AG10803 (cell line): Measurements from ENCODE around the gene FMOD.
"Not testable (repeated sequence)": the region's sequence is repeated elsewhere in the genome, so short reads cannot be mapped to it uniquely, and the experiment has no call there.

Experiments used
- DNase-seq: peaks from one replicate; pipeline ENCODE4 v3.0.0; 2010; ENCODE audit warnings: low read depth
- H3K4me3 ChIP-seq: 2 replicates; pipeline ENCODE4 v1.5.1; 2011; ENCODE audit warnings: mild to moderate bottlenecking, low read length, control low read depth
- CTCF ChIP-seq: conservative IDR thresholded peaks from 2 replicates; pipeline ENCODE4 v1.5.1; 2011; ENCODE audit warnings: mild to moderate bottlenecking, low read length, control low read depth, inconsistent platforms

Gene FMOD

GRCh38 chr1:203300441-203301330 is 50.2 kb downstream of the FMOD start:
- no peak for TF ChIP-seq CTCF
- no peak overlapping the region for H3K4me3 ChIP-seq
- no peak for DNase-seq

- H3K4me3 ChIP-seq, DNase-seq: not testable (repeated sequence)
These were observed 51.0 kb downstream of the FMOD start for GRCh38 chr1:203299719-203300429.

DNA sequence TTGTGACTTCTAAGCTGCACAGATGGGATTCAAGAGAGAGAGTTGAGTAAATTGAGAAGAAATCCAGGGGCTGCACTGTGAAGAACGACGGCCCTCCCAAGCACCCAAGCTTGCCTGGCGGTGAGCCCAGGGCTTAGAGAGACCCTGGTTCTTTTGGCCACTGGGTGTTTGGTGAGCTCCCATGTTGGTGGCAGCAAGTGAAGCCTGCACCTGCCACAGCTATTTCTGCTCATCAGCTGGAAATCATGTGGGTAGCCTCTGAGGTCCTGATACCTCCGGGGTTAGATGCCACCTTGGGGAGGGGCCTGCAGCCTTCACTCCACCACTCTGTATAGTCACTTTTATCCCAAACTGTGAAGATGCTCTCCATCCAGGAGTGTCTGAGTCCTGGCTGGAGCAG is 51.8 kb downstream of the FMOD start:
- H3K4me3 ChIP-seq, result no peak overlapping the region
- DNase-seq, result no peak
- TF ChIP-seq CTCF, result no peak

- no peak overlapping the region for H3K4me3 ChIP-seq
- TF ChIP-seq CTCF, result no peak
- peak; percentile 89 for DNase-seq
These were observed 54.4 kb downstream of the FMOD start for GRCh38 chr1:203296460-203297073.

GRCh38 chr1:203295796-203296195 is 55.1 kb downstream of the FMOD start:
- DNase-seq, result no peak
- no peak overlapping the region for H3K4me3 ChIP-seq
- TF ChIP-seq CTCF, result no peak

GRCh38 chr1:203291201-203292096 is 59.5 kb downstream of the FMOD start:
- no peak for TF ChIP-seq CTCF
- H3K4me3 ChIP-seq, result no peak overlapping the region

More at GRCh38 chr1:203291201-203292096, 59.5 kb downstream of the FMOD start:
- DNase-seq, result no peak
